ENCODE data around the gene EBI3.

DNA sequence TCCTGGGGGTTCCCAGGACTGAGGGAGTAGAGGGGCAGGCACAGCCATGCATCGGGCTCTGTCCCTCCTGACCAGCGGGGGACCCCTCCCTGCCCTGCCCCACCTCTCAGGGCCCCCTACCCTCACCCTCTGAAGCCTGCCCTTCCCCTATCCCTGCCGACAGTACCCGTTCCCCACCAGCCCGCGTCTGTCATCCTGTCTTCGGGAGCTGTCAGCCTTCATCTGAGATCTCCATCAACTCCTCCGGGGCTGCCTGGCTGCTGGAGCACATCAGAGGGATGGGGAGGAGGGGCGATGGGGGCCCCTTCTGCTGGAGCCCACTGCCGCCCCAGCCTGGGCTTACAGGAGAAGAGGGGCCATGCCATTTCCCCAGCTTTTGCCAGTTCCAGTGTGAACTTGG lies 43.6 kb downstream of the EBI3 start:
- TF ChIP-seq, protein P1, sequence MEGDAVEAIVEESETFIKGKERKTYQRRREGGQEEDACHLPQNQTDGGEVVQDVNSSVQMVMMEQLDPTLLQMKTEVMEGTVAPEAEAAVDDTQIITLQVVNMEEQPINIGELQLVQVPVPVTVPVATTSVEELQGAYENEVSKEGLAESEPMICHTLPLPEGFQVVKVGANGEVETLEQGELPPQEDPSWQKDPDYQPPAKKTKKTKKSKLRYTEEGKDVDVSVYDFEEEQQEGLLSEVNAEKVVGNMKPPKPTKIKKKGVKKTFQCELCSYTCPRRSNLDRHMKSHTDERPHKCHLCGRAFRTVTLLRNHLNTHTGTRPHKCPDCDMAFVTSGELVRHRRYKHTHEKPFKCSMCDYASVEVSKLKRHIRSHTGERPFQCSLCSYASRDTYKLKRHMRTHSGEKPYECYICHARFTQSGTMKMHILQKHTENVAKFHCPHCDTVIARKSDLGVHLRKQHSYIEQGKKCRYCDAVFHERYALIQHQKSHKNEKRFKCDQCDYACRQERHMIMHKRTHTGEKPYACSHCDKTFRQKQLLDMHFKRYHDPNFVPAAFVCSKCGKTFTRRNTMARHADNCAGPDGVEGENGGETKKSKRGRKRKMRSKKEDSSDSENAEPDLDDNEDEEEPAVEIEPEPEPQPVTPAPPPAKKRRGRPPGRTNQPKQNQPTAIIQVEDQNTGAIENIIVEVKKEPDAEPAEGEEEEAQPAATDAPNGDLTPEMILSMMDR (conservative IDR thresholded peaks at IDR 0.05; ENCODE audit: low read length) = no peak
- TF ChIP-seq EZH2phosphoT487 (IDR thresholded peaks at IDR 0.05; ENCODE audit: borderline replicate concordance, low read depth, low read length) = no peak

Measured in OCI-LY7 (cell line).